Endometrial microvascular endothelial cells (primary cell): ENCODE measurements around the gene PSD2. TPM values are rescaled to one million over a fixed set of nuclear protein-coding genes. Genes with fewer than 3 reads are reported as not detected.

ENCODE experiments used
- in situ Hi-C: cut with HindIII; loops from 2 replicates; pipeline ENCODE4 v1.10.0; 2017; ENCODE audit warnings: low sequenced_read_pairs, low pct_unique_long_range_greater_than_20kb; ENCODE audit errors: inconsistent ontology term
- total RNA-seq: library from RNA; depleted of rRNA; stranded (reverse); fragments of >200 nt; gene quantifications from one replicate; pipeline ENCODE4 v1.2.3, GENCODE V29; 2015; ENCODE audit errors: inconsistent ontology term

PSD2 gene
- total RNA-seq, 1 donor from 2014 or later = not detected

DNA sequence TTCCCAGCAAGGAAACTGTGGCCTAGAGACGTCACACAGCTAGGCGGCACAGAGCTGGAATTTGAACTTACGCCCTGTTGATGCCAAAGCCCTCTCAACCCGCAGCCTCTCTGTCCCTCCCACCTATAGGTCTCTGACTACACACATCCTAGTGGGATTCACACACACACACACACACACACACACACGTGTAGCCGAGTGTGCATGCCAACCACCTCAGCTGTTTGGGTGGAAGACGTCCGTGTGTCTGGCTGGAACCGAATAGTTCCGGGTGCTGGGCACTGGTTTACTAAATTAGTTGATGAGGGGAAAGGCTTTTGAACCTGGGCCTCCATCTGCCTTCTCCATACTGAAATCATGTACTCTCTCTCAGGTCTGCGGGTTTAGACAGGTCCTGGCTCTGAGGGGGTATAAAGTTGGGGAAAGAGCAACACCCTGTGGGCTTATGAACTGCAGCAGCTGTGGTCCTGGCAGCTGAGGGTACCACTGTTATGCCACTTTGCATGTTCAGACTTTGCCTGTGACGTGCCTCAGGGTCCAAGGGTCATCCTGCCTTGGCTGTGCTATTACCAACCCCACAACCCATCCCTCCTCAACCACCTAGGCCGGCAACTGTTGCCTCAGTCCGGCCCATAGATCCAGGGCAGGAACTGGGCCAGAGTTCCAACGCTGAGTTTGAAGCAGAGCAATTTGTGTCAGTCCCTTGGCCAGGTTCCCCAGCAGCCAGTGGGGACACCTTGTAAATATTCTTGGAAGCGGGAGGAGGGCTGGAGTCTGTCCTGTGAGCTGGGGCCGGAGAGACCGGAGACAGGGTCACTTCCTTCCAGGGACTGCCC, 50.5 kb downstream of the PSD2 start:
- in situ Hi-C loops = no loop called here

GRCh38 chr5:139847091-139847490, 51.5 kb downstream of the PSD2 start:
- in situ Hi-C loops = no loop called here

GRCh38 chr5:139847790-139848507, 52.3 kb downstream of the PSD2 start:
- in situ Hi-C loops = no loop called here

DNA sequence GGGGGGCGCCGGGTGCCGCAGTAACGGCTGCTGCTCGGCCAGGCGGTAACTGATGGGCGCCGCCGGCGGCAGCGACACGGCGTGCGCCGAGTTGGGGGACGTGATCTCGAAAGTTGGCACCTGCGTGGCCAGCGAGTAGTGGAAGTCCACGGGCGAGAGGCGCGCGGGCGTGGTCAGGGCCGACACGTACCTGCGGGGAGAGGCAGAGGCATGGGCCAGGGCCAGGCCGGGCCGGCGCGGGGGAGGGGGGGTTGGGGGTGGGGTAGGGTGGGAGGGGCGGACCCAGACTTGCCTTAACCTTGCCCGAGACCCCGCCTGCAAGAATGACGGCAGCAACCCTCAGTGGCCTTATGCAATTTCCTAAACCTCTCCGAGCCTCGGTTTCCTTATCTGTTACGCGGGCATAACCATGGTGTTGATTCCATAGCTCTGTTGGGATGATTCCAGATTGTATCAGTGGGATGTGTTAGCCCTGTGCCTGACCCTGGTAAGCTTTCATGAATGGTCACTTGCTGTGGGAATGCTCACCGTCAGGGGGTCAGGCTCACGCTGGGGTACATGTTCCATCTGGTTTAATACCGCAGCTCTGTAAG, 53.0 kb downstream of the PSD2 start:
- in situ Hi-C loops = no loop called here

- in situ Hi-C loops = no loop called here
These were observed 53.9 kb downstream of the PSD2 start for GRCh38 chr5:139849501-139849900.

DNA sequence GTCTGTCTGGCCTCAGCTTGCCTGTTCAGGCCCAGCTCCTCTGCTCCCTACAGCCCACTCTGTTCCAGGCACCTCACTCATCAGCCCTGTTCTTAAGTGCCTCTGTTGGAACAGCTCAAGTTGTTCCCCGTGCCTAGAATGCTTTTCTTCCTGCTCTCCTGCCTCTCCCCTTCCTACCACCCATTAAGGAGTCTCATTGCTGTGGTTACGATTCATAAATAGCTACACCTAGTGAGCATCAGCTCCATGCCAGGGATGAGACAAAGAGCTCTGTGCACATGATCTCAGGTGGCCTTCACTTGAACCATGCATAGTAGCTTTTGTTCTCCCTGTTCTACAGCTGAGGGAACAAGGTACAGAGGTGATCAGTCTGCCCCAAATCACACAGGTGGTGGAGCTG, 54.3 kb downstream of the PSD2 start:
- in situ Hi-C loops = no loop called here

DNA sequence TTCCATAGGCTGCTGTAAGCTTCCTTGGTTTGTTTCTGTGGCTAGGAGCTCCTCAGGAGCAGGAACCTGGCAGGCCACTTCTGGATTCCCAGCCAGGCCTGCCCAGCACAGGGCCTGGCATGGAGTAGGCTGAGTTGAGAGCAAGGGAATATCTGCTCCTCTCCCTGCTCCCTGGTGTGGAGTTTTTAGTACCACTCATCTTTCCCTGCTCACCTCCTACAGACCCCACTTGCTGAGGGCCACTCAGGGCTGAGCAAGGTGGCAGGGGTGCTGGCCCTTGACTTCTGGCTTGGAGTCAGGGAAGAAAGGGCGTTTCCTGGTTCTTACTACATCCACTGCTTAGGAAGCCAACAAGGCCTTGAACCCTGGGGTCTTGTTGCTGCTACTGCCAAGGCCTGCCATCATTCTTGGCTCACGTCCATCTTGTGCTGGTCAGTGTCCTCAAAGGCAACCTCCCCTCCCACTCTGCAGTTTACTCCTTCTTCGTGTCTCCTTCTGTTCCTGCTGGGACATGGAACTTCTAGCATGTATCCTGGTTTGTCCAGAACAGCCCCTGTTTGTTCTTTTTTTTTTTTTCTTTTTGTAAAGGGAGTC, 54.9 kb downstream of the PSD2 start:
- in situ Hi-C loops = no loop called here

DNA sequence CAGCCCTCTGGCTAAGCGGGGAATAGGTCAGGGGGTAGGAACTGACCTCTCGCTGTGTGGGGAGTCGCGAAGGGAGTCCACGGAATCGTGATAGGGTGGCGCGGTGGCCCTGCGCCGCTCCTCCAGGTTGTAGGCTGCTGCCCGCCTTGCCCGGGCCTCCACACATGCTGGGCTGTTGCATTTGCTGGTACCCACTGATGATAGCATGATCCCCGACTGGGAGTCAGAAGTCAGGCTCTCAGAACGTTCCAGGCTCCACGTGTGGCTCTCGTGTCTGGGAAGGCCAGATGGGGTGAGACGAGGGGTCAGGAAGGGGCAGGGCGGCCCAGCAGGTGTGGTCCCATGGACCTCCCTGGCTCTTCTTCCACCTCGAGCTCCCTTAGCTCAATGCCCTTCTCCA, 56.0 kb downstream of the PSD2 start:
- in situ Hi-C loops = no loop called here

- in situ Hi-C loops = no loop called here
These were observed 57.1 kb downstream of the PSD2 start for GRCh38 chr5:139852696-139853095.

GRCh38 chr5:139854029-139854605, 58.5 kb downstream of the PSD2 start:
- in situ Hi-C loops = no loop called here

GRCh38 chr5:139854953-139855352, 59.3 kb downstream of the PSD2 start:
- in situ Hi-C loops = no loop called here

DNA sequence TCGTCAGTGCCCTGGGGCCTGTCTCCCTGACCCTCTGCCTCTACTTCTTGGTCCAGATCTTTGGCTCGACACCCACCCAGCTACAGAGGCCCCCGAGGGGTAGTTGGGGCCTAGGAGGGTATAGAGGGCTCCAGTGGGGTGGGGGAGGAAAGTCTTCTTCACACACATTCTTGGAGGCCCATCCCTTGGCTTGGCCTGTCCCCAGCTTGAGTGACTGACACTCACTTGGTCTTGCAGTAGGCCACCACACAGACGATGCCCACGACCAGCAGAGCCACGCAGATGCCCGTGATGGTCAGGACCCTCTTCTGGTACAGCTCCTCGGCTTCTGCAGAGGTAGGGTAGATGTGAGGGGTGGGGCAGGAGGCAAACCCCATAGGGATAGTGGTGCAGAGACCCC, 59.8 kb downstream of the PSD2 start:
- in situ Hi-C loops = no loop called here

GRCh38 chr5:139855946-139856540, 60.4 kb downstream of the PSD2 start:
- in situ Hi-C loops = no loop called here

DNA sequence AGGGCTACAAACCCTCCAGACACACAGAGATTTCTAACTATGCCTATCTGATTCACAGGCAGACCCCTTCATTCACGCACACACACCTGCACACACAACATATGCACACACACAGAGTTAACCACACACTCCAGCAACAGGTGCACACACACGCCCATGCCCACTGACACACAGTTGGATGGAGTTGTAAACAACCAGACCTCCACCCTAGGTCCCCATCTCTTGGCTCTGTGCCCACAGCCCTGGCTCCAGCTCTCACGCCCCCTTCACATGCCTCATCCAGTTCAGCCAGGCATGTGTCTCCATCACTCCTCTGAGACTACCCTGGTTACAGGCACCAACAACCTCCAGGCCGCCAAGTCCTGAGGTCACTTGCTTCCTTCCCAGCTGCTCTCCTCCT, 61.1 kb downstream of the PSD2 start:
- in situ Hi-C loops = no loop called here

DNA sequence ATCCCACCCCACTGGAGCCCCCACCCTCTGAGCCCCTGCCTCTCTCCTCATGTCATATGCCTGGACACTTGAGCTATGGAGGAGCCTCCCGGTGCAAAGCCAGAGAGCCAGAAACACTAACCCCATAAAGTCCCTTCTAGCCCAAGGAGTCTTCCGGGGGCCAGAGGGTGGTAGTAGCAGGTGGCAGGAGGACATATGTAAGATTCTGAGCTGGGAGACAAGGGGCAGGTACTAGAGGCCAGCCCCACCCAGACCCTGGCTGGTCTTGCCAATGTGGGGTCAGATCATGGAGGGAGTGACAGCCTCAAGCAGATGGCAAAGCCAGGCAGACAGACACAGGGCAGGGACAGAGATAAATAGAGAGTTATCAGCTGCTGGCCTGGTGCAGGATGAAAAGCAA, 63.4 kb downstream of the PSD2 start:
- in situ Hi-C loops = no loop called here

- in situ Hi-C loops = no loop called here
These were observed 65.6 kb downstream of the PSD2 start for GRCh38 chr5:139861021-139861888.

DNA sequence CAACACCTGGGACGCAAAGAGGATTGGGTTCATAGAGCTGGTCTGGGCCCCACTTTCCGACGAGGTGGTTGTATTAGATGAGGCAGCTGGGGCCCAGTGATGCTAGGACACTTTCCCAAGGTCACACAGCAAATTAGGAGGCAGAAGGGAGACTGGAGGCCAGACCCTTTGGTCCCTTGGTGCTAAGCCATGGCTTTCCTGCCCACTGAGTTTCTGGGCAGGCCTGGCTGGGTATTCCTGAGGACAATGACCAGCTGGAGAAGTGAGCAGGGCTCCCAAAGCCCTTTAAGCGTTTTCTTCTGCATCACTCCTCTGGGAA, 66.2 kb downstream of the PSD2 start:
- in situ Hi-C loops = no loop called here

- in situ Hi-C loops = no loop called here
These were observed 66.7 kb downstream of the PSD2 start for GRCh38 chr5:139862313-139862712.
